Cardiac septum (tissue), 1 donor: ENCODE results near the gene LAMTOR3. TPM values are rescaled to one million over a fixed set of nuclear protein-coding genes. Genes with fewer than 3 reads are reported as not detected.
"Not testable (repeated sequence)": the region's sequence is repeated elsewhere in the genome, so short reads cannot be mapped to it uniquely, and the experiment has no call there.

Experiments used
- DNase-seq: peaks from one replicate; pipeline ENCODE4 v3.0.0-alpha.2; 2020; ENCODE audit warnings: low spot score
- intact Hi-C: fragments of 100-400 bp; cut with DNase I; formaldehyde crosslinking; loops from one replicate; pipeline ENCODE4 v1.14.0; 2022
- total RNA-seq: library from RNA; stranded (reverse); fragmentation: NEBNext Ultra II Directional; extraction: Animal tissue kit (Norgen Biotek cat#: 25700); gene quantifications from one replicate; pipeline ENCODE4 v1.2.1, GENCODE V29; 2021
- donor health status: DM: no; HTN: no; CAD: no.

Gene LAMTOR3
- total RNA-seq, 1 donor from 2014 or later, result 26.4 TPM

DNA sequence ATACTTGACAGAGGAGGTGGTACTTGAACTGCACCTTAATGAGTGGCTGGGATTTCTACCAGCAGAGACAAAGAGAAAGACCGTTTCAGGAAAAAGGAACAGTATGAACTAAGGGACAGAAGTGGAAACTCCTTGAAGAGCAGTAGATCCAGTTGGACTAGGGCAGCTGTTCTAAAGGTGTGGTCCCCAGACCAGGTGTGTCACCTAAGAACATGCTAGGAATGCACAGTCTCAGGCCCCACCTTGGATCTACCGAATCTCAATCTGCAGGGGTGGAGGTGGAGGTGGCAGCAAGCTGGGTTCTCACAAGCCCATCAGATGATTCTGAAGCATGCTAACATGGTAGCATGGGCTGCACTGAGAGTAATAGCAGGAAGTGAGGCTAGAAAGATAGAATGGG, 55.3 kb downstream of the LAMTOR3 start:
- no peak for DNase-seq
- intact Hi-C loops, result no loop called here

DNA sequence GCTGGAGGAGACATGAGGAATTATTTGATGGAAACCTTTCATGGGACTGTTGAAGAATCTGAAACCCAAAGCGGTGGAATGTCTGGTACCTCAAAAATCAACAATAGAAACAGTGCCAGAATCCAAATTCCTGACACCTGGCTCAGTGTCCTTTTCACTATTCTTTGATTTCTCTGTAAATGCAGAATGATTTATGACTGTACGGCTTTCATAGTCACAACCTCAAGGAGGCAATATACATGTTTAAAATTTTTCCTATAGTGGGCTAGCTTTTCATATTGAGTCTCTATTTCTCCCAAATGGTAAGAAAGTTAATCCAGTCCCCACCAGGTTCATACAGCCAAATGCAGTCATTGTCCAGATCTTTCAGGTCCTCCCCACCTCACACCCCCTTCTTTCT, 58.3 kb downstream of the LAMTOR3 start:
- no peak for DNase-seq
- intact Hi-C loops, result no loop called here

DNA sequence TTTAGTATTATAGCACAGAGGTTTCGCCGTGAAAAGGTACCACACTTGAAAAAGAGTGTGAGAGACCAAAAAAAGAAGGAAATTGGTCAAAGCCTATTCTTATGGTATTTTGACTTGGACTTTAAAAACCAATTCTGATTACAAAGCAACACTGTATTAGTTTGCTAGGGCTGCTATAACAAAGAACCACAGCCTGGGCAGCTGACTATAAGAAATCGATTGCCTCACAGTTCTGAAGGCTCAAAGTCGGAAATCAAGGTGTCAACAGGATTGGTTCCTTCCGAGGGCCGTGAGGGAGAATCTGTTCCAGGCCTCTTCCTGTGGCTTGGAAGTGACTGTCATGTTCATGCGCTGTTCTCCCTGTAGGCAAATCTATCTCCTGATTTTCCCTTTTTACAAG, 59.7 kb downstream of the LAMTOR3 start:
- intact Hi-C loops, result no loop called here
- no peak for DNase-seq

DNA sequence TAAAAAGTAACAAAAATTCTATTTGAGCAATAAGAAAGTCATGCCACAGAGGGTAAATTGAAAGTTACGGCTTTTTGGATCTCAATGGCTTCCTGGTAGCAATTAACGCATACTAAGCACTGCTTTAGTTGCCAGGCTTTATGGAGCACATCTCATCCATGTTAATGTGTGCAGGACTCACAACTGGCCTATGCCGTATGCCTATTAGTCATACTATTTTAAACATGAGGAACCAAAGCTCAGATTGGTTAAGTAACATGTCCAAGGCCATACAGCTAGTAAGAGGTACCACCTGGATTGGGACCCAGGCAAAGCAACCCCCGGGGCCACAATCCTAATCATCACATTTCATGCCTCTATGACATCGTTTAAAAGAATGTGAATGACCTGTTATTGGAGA, 60.5 kb downstream of the LAMTOR3 start:
- no peak for DNase-seq
- intact Hi-C loops, result no loop called here

- no peak for DNase-seq
- intact Hi-C loops, result no loop called here
These were observed 61.5 kb downstream of the LAMTOR3 start for GRCh38 chr4:99832758-99833157.

GRCh38 chr4:99832321-99832720, 61.9 kb downstream of the LAMTOR3 start:
- intact Hi-C loops, result no loop called here

DNA sequence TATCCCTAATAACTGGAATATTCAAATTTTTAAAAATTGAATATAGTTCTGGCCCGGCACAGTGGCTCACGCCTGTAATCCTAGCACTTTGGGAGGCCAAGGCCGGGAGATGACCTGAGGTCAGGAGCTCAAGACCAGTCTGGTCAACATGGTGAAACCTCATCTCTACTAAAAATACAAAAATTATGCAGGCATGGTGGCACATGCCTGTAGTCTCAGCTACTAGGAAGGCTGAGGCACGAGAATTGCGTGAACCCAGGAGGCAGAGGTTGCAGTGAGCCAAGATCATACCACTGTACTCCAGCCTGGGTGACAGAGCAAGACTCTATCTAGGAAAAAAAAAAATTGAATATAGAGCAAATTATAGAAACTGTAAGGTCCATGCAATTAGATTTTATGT, 64.2 kb downstream of the LAMTOR3 start:
- DNase-seq, intact Hi-C loops: not testable (repeated sequence)

More at GRCh38 chr4:99832321-99832720, 61.9 kb downstream of the LAMTOR3 start:
- DNase-seq, result no peak

DNA sequence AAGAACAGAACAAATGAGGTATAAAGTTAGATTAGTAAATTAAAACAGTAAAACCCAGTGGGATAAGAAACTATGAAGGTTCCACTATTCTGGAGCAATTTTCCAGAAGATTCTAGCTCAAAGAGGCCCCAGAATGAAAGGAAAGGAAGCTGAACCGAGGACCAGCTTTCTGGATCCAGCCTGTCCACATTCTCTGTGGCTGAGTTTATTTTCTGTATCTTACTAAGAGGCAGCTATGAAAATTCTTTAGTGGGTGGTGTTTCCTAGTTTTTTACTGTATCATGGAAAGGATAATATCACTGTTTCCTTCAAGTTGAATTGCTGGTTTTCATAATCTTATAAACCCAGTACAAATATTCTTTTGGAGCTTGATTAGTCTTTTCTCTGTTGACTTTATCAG, 65.8 kb downstream of the LAMTOR3 start:
- DNase-seq, result no peak
- intact Hi-C loops, result no loop called here

Other genes starting within 250 kb of the LAMTOR3 start
- 1.3 TPM for gene C4orf54, start 236.6 kb downstream of the LAMTOR3 start, total RNA-seq
- gene DAPP1, start 77.6 kb downstream of the LAMTOR3 start, total RNA-seq, result 0.43 TPM
- gene DNAJB14, start 52.2 kb upstream of the LAMTOR3 start, total RNA-seq, result 19.5 TPM
- 49.5 TPM for gene H2AZ1, start 55.8 kb upstream of the LAMTOR3 start, total RNA-seq